Umbilical cord (tissue), 2 donors: ENCODE measurements around the gene GRIK4. TPM values are rescaled to one million over a fixed set of nuclear protein-coding genes. Genes with fewer than 3 reads are reported as not detected.
"Not testable (repeated sequence)": the region's sequence is repeated elsewhere in the genome, so short reads cannot be mapped to it uniquely, and the experiment has no call there.

Experiments used
- DNase-seq: peaks from one replicate; pipeline ENCODE4 v3.0.0-alpha.2; 2015; ENCODE audit warnings: low spot score
- total RNA-seq: library from RNA; depleted of rRNA; stranded (reverse); fragments of >200 nt; gene quantifications from one replicate; pipeline ENCODE4 v1.2.3, GENCODE V29; 2014; ENCODE audit warnings: low replicate concordance; ENCODE audit not compliant: insufficient read depth

The GRIK4 gene
- total RNA-seq, 1 donor from 2014 or later: 1.2 TPM

DNA sequence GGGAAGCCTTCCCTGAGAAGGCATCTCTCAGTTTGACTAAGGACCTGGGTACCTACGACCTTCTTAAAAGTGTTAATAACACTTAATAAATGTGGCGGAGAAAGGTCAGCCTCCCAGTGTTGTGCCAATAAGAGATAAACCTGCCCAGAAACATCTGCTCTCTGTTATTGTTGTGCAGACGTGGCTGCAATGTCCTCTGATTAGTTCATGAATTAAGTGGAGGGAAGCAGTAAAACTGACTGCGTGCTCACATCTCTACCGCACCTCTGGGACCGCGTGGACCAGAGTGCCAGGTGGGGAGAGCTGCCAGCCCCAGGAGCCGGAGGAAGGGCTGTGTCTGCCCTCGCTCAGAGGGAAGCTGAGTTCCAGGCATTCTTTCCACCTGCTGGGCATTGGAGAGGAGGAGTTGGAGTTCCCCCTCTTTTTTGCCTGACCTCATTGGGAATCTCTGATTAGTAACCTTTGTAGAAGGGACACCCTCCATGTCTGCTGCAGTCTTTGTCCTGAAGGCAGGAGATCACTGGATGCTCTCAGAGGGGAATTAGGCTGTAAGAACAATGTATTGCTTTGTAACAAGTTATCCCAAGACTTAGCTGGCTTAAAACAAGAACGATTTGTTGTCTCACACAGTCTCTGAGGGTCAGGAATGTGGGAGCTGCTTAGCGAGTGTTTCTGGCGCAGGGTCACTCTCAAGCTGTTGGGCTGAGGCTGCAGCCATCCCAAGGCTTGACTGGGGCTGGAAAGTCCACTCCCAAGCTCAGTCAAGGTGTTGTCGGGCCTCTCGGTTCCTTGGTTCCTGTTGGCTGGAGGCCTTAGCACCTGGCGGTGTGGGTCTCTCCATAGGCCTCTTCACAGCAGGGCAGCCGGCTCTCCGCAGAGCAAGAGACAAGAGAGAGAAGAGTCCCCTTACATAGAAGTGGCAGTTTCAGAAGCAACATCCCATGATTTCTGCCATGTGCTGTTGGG is 264.7 kb downstream of the GRIK4 start:
- DNase-seq: no peak

DNA sequence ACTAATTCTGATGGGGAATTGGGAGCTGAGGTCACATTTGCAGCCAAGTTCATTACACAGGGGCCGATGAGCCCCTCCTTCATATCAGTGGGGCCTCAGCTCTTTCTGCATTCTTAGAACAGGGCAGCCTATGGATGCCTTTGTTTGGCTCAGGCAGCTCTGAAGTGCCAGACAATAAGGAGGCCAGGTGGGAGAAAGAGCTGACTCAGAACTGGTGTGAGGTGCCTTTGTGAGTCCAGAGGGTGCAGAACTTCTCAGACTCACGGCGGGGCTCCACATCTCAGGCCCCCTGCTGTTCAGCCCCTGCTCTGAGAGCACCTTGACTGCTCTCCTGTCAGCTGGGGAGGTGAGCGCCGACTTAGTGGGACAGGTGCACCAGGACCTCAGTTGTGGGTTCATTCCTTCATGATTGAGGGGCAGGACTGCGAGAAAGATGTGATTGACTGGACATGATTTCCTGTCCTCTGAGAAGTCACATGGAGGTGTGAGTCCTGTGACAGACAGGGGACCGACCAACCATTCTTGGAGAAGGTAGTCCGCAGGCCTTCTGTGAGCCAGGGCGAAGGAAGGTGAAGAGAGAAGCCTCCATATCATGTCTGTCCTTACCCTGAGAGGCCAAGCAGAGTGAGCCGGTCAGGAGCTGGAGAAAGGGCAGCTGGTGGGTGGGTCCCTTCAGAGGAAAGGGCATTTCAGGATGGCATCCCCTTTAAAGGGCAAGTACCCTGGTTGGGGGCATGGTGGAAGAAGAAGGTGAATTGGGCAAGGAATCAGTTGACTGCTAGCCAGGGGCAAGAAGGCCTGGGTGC is 267.3 kb downstream of the GRIK4 start:
- DNase-seq: no peak

DNA sequence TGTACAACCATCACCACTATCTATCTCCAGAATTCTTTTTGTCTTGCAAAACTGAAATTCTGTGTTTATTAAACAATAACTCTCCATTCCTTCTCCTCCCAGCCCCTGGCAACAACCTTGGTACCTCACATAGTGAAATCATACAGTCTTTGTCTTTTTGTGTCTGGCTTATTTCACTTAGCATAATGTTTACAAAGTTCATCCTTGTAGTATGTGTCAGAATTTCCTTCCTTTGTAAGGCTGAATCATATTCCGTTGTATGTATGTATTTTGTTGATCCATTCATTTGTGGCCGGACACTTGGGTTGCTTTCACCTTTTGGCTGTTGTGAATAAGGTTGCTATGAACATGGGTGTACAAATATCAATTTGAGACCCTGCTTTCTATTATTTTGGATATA is 268.7 kb downstream of the GRIK4 start:
- DNase-seq: no peak

DNA sequence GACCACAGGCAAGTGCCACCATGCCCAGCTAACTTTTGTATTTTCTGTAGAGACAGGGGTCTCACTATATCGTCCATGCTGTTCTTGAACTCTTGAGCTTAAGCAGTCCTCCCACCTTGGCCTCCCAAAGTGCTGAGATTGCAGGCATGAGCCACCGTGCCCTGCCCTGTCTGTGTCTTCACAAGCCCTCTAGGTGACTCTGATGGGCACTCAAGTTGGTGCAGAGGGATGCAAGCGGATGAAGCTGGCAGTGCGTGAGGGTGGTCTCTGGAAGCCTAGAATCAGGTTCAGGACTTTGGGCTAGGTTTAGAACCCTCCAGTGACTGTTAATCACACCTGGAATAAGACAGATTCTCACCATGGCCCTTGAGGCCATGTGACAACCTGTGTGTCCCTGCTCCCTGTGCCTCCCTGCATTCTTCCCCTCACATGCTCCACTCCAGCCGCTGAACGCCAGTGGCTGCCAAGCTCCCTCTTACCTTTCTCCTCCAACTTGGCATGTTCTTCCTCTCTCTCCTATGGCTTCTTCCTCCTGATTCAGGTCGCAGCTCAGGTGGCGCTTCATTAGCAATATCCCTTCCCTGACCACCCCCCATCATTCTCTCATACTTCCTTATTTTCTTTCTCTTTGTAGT is 270.1 kb downstream of the GRIK4 start:
- DNase-seq: no peak

DNA sequence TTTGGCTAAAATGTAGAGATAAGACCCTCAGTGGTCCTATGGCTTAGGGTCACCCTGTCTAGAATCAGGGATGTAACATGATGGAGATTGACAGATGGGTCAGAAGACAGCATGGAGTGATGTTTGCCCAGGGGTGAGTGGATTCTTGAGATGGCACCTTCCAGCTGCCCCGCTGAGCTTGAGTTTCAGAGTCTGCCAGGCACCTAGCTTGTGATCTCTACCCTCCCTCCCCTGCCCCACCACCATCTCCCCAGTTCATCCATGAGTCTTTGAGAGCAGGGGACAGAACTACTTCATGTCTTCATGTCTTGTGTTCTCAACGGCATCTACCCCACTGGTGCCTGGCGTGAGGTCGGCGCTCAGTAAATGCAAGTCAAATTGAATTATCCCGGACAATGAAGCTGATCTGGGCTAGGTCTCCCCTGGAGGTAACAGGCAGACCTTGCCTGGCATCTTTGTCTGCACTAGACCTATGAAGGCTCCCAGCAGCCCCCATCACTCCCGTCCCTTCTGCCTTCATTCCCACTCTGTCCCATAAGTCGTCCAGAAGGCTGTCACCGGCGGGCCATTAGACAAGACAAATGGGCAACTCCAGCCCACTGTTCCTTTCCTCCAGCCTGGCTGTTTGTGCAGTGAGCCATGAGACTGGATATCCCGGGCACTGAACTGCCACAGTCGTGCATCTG is 273.2 kb downstream of the GRIK4 start:
- no peak for DNase-seq

DNA sequence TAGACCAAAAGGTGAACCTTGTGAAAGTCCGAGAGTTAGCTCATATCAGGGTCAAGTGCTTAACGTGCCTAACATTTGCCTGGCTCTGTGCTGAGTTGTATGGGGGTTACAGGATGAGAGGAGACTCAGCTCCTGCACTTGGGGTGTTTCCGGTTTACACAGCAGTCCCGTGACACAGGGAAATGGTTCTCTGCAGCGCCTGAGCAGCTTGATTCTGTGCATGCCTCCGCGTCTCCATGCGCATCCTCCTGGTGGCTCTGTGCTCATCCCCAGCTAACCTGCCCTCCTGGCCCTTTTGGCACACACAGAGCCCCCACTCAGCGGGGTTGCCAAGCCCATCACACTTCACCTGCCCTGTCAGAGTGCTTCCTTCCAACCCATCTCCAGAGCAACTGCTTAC is 274.0 kb downstream of the GRIK4 start:
- DNase-seq: no peak

DNA sequence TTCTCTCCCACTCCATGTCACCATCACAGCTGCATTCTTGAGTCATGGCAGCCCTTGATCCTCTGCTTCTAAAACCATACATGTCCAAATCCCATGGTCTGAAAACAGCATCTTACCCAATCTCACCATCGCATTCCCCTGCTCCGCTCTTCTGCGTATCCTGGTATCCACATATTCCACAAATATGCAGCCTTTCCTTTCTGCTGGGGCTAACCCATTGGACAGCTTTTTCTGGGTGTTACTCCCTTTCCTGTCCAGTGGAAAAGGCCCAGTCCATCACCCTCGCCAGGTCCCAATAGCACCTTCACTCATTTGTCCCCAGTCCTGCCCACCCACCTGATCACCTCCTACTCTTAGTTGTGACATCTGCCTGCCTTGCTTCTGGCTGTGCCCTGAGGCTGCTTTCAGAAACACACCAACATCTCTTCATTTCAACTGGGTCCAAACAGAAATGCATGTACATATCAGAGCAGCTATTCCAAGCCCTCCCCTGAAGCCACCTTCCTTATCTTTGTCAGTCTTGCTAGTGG is 274.7 kb downstream of the GRIK4 start:
- DNase-seq: no peak

DNA sequence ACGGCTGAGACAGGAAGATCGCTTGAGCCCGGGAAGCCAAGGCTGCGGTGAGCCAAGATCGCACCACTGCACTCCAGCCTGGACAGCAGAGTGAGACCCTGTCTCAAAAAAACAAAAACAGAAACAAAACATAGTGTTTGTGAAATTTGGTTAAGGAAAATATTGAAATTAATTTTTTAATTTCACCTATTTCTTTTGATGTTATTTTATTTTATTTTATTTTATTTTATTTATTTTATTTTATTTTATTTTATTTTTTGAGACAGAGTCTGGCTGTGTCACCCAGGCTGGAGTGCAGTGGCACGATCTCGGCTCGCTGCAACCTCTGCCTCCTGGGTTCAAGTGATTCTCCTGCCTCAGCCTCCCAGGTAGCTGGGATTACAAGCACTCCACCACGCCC is 275.7 kb downstream of the GRIK4 start:
- not testable (repeated sequence) for DNase-seq

DNA sequence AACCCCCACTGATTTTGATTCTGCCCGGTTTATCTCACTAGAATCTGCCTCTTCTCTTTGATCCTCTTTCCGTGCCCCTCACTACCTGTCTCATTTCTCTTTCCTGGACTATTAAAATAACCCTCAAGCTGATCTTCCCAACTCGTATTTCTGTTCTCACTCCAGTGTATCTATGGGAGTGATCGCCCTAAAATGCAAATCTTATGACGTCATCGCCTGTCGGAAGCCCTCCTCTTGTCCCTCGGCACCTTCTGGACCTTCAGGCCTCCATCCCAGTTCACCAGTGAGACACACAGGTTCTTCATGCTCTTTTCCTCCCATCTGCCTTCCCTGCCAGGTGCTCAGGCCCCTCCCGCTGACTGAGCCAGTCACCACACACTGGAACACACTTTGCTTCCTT is 277.8 kb downstream of the GRIK4 start:
- no peak for DNase-seq

DNA sequence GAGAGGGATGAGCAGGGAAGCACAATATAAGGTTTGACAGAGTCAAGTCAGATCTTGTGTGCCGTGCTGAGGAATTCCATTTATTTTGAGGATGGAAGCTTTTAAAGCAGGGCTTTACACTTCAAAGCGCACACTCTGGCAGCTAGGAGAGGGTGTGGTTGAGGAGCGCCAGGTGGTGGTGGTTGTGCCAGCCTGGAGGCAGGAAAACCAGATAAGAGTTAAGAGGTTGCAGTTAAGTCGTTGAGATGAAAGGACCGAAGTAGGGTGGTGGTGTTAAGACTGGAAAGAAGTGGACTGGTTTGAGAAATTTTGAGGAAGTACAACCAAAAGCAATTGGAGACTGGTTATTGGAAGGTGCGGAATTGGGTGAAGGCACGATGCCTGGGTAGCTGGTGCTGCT is 280.8 kb downstream of the GRIK4 start:
- DNase-seq: no peak

DNA sequence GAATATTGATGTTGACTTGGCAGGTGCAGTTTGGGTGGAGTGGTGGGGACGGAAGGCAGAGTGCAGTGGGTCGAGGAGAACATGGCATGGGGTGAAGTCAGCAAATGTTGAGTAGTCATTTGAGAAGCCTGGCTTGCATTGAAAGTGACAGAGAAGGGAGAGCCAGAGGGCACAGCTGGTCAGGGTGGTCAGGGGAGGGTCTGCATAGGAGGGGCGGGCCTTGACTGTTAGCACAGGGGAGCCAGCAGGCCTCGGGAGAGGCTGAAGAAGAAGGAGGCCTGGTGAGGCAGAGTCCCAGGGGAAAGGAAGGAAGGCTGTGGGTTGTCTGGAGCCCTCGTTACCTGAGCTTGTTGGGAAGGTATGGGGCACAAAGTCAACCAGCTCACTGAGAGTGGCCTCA is 281.6 kb downstream of the GRIK4 start:
- no peak for DNase-seq

DNA sequence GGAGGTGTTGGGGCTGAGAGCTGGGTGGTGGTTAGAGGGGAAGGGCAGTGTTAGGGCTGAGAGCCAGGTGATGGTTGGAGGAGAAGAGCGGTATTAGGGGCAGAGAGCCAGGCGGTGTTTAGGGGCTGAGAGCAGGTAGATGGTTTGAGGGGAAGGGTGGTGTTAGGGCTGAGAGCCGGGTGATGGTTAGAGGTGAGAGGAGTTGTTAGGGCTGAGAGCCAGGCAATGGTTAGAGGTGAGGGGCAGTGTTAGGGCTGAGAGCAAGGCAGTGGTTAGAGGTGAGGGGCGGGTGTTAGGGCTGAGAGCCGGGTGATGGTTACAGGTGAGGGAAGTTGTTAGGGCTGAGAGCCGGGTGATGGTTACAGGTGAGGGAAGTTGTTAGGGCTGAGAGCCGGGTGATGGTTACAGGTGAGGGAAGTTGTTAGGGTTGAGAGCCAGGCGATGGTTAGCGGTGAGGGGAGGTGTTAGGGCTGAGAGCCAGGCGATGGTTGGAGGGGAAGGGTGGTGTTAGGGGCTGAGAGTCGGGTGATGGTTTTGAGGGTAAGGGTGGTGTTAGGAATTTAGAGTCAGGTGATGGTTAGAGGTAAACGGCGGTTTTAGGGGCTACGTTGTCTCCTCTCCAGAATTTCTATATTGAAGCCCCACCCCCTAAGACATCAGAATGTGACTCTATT is 282.4 kb downstream of the GRIK4 start:
- DNase-seq: no peak

DNA sequence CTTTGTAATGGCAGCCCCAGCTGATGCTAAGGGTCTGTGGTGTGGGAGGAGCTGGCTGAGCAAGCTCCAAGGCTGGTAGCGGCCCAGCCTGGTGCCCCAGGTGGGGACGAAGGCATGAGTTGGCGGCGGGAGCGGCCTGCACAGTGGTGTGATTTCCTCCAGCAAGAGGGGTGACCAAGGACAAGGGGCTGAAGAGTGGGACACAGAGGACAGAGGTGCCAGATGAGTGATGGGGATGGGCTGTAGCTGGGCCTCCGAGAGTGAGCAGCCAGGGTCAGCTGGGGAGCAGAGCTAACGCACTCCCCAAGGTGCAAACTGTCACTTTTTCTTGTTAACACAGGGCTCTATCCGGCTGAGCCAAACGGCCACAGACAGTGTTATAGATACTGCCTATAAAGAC is 283.2 kb downstream of the GRIK4 start:
- no peak for DNase-seq

DNA sequence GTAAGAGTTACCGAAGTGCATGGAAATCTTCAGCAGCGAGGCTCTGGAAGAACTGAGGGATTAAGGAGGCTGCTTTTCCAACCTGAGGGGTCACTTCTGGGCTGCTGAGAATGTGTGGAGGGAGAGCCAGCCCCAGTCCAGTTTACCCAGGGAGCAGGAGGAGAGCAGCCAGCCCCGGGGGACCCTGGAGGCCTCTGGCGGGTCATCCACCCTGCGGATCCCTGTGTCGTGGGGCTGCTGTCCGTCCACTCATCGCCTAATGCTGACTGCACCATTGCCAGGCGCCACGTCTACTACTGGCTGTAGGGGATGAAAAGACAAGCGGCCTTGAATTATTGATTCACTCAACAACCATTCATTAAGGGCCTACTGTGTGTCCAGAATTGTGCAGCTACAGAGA is 283.6 kb downstream of the GRIK4 start:
- DNase-seq: no peak

DNA sequence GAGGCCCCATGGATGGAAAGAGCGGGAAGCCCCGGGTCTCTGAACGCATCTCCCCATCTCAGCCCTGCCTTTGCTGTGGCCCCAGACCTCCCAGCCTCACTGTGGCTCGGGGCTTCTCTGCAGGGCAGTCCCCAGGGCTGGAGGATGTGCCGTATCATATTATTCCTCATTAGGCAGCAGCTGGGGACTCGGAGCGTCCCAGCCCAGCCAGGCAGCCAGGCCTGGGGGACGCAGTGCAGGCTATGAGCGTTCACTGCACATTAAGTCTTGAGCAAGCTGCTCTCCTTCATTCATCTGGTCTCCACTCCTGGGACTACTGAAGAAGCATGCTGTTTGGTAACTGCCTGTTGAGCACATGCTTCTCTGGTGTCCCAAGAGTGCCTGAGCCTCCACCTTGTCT is 285.6 kb downstream of the GRIK4 start:
- no peak for DNase-seq

DNA sequence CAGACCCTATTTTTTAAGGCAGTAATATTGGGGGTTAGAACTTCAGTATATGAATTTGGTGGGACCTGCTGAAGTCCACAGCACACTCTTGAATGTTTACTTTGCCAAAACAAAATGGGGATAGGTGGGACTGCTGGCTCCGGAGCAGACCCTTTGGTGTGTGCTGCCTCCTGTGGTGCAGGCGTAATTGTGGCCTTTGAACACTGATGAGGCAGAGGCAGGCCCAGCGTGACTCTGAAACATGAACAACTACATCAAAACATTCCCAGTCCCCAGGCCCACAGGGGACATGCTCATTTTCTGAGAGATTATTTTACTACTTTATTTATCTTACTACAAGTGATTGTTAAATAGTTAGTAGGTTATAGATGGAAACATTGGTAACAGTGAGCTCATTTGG is 287.3 kb downstream of the GRIK4 start:
- DNase-seq: no peak

DNA sequence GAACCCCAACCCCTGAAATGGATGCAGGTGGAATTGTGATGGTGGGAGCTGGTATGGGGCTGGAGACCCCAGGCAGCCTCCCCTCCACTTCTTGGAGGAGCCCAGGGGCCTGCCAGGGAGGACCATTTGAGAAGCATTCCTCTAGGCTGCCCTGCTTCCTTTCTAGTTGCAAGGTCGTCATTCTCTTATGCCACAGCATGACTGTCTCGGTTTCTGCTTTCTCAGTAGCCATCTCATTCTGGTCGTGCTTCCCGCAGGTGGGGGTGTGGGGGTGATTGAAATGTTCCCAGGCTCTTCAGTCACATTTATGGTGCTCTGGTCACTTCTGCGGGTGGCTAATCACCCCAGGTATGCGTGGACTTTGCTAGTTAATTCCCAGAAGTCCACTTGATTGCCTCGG is 288.7 kb downstream of the GRIK4 start:
- no peak for DNase-seq

DNA sequence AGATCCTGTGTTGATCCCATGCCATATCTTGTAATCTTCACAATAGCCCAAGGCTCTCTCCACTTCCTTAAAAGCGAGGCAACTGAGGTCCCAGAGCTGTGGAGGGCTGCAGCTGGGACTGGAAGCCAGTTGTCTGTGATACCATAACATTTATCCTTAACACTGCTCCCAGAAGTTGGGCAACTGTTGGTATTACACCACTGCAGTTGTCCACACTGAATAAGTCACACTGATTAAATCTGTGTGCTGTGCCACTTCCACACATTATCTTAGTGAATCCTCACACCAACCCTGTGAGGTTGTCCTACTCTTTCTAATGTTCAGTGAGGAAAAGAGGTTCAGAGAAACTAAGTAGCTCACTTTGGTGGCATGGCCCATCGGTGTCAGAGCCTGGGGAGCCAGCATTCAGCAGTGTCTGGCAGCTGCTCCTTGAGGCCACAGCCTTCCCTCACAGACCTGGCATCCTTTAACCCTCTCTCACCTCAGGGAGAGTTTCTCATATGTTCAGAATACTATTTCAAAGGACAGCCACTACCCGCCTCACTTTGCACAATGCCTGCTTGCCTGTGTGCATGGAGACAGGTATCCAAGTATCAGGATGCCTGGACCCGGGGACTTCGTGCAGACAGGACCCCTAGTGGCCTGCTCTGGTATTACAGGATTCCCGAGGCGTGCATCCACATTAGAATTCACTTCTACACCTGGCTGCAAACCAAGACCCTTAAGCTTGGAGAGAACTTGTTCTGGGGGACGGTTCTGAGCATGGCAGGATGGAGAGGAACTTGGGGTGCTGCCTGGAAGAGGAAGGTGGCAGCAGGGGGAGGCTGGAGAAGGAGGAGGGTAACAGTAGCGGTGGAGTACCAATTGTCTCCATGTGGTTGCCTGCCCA is 290.5 kb downstream of the GRIK4 start:
- DNase-seq: peak; percentile 46

DNA sequence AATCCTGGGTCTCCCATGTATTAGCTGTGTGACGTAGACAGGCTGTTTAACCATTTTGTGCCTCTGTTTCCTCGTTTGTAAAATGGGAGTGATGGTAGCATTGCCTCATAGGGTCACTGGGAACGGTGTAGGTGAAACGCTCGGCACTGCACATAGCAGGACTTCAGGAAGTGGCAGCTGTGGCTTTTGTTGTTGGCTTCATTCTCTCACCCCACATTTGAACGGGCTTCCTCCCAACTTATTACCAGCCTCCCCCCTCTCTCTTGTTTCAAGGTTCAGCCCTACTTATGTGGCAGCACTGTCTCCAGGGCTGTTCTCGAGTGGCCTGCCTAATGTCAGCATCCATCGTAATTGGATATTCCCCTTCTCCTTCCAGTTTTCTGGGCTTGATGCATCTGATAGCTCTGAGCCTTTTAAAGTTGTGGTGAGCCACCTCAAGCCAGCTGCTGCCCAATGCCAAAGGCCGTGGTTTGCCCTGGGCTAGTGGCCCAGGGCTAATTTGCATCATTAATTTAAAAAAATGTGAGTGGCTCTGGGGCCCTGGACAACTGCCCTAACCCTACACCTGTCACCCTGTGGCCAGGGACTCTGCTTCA is 294.5 kb downstream of the GRIK4 start:
- DNase-seq: no peak
